Activated gamma-delta T cell treated with anti-CD3 and anti-CD28 coated beads, Interleukin-2, amount 50 U/mL, for 16 hours (primary cell): ENCODE results near the gene TRIM54.
"Not testable (repeated sequence)": the region's sequence is repeated elsewhere in the genome, so short reads cannot be mapped to it uniquely, and the experiment has no call there.

Experiments used
- DNase-seq: peaks from one replicate; pipeline ENCODE4 v3.0.0-alpha.2; 2020; ENCODE audit warnings: low read depth

Gene TRIM54

DNA sequence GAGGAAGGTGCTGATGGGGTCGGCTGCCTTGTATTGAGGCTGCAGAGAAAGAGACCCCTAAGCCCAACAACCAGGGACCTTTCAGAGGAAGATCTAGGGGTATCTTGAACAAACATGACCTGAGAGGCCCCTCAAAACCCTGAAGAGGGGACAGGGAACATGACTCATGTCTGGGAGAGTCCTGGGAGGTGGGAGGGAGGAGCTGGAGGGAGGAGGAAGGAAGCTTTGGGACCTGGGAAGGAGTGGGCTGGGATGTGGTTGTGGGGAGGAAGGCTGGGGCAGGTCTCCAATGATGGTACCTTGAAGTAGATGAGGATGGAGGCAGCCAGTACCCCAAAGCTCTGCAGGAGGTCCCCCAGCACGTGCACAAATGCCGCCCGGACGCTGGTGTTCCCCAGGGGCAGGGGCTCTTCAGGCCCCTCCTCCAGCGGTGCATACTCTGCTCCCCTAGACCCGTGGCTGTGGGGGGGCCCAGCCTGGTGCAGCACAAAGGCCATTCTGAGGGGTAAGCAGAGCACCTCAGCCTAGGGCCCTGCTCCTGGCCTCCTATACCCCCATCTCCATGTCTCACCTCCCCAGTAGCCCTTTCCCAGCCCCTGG is 25.3 kb upstream of the TRIM54 start:
- no peak for DNase-seq

GRCh38 chr2:27258051-27258450 is 24.2 kb upstream of the TRIM54 start:
- no peak for DNase-seq

GRCh38 chr2:27261241-27261925 is 20.8 kb upstream of the TRIM54 start:
- no peak for DNase-seq

DNA sequence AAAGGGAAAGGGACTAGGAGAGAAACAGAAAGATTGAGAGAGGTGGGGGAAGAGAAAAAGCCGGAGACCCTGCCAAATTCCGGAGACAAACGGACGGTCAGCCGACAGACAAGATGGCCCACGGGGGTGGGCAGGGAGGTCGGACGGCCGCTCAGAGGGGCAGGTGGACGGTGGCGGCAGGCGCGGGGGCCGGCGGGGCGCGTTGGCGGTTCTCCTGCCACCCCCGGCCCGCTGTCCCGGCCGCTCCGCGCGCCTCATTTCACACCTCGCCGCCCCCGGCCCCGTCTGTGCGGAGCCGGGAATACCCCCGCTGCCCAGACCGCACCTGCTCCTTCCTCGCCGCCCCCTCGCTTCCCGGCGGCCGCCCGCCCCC is 20.3 kb upstream of the TRIM54 start:
- DNase-seq = no peak

DNA sequence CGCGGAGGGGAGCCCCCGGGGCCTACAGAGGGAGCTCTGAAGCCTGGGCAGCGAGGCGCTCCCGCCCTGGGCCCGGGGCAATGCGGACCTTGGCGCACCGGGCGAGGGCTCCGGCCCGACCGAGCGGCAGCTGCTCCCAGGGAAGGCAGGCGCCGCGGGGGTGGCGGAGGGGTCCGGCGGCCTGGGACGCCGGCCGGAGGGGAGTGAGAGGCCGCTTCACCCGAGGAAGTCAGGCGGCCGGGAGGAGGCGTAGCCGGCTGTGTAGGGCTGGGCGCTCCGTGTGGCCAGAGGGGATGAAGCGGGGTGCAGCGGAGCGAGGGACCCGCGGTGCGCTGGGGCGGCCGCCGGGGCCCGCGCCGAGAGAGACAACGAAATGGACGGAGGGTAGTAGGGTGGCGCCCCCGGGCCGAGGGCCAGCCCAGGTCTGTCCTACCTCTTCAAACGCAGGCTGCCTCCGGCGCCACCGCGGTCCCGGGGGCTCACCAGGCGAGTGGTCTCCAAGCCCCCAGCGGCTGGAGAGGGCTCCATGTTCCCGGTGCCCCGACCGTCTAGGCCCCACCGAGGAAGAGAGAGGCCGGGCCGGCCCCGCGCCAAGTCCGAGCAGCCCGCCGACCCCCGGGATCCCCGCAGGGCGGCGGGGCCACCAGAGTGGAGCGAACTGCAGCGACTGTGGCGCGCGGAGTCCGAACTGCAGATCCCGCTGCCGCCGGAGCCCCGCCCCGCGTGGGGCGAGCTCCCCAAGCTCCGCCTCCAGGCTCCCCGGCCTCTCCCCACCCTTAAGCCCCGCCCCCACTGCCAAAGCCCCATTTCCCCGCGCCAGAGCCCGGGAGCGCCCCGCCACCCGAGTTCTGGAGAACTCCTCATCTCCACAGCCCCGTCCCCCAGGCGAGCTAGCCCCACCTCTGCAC is 19.6 kb upstream of the TRIM54 start, which contains the start of gene SLC30A3:
Gene SLC30A3 (minus strand): TSS at position 669 of the 908 bp plus-strand sequence. CDS start 141 bp downstream, at position 528.
- peak; percentile 24 for DNase-seq

DNA sequence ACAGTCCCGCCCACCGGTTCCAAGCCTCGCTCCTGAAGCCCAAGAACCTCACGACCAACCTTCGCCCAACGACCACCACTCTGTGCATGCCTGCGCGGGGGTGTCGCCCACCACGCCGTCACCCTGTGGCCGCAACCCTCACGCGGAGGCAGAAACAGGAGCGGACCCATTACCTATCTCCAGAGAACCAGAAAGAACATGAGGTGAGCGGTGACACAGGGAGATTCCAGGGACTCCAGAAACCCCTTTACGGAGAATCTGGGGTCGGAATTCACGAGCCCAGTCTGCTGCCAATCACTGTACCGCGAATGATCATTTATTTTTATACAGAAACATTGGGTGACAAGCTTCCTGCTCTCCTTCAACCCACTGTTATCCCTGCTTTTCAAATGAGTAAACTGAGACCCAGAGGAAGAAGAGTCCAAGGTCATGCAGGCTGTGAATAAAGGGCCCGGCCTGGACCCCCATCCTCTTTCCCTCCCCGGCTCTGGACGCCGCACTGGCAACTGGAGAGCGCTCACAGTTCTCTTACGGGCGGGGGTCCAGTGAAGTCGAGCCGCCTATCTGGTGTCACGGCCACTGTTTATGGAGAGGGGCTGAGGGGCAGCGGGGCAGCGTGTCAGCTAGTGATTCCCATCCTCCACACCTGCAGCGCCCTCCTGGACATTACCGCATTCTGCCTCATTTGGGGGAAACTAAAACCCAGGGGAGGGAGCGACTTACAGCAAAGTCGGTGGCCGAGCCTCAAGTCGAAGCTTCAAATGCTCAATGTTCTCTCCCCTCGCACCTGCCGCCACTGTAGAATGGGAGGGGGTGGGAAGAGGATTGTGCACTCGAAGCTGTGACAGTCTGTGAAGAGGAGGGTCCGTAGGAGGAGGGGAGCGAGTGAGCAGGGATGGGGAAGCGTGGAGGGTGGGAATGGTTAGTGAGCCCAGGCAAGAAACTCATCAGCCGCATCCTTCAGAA is 18.7 kb upstream of the TRIM54 start:
- DNase-seq = no peak

DNA sequence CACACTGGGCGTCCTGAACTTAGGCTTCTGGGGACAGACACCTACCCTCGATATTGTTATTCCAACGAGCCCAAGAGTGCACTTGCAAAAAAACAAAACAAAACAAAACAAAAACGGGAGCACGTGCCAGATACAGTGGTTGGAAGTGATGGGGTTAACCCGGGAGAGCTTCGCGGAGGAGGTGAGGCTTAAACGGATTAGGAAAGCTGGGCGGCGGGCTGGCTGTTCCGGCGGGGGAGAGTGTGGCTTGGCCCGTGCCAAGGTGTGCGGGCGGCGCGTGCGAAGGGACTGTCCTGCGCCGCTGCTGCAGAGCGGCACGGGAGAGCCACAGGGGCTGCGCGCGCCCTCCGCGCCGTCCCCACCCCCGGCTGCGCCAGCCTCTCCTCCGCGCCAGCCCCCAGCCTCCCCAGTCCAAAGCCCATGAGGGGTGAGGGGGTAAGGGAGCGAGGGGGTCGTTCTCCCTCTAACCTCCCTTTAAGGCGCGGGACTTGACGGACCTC is 17.9 kb upstream of the TRIM54 start:
- no peak for DNase-seq

- DNase-seq = peak; percentile 37
Measured at GRCh38 chr2:27264753-27265535, 17.3 kb upstream of the TRIM54 start.

- no peak for DNase-seq
Measured at GRCh38 chr2:27265536-27265870, 16.7 kb upstream of the TRIM54 start.

GRCh38 chr2:27268296-27268695 is 13.9 kb upstream of the TRIM54 start:
- not testable (repeated sequence) for DNase-seq

DNA sequence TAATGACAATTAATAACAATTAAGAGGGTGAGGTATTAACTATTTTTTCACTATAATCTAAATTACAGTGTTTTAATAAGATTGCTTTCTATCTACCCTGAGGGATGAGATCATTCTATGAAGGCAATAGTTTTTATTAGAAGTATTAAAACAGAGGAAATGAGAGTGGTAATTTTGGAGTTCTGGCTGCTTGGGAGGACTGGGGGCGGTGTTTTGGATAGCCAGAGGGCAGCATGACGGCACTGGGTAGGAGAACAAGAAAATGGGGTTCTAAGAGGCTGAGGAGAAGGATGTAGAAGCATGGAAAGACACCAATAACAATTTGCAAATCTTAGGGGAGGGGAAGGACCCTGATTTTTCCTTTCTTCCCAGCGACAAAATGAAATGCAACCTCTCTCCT is 12.1 kb upstream of the TRIM54 start:
- no peak for DNase-seq

- no peak for DNase-seq
Measured at GRCh38 chr2:27270670-27271069, 11.6 kb upstream of the TRIM54 start.

DNA sequence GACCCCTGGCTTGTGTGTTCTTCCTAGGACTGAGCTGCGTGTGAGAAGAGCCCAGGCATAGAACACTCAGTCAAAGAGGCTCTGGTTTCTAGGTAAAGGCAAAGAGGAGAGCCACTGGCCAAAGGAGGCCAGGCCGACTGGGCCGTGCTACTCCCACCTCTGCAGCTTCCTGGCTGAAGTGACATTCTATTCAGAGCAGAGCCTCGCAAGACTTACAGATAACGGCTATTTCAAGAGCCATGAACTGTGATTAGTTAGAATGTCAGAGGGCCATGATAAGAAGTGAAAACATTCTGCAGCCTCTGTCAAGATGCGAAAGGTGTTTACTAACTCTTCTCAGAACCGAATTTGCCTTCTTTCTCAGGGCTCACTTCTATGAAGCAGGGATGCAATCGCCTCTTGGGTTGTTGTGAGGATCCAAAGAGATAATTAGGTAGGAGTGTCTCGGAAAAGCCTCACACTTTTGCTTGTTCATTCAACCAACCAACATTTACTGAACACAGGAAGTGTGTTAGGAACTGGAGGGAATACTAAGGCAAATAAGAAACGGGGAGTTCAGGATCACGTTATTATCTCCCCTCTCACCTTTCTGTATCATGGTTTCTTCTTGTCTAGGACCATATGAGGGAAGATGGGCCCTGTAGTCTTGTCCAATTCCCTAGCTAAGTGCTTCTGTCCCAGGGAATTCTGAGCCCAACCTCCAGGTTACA is 10.4 kb upstream of the TRIM54 start:
- DNase-seq = no peak

- DNase-seq = not testable (repeated sequence)
Measured at GRCh38 chr2:27272537-27273522, 9.4 kb upstream of the TRIM54 start.

- no peak for DNase-seq
Measured at GRCh38 chr2:27275211-27276150, 6.7 kb upstream of the TRIM54 start, which contains the start of gene DNAJC5G. TSS of gene DNAJC5G (plus strand) at chr2:27275433. CDS start at chr2:27276729, 1,296 bp downstream.

DNA sequence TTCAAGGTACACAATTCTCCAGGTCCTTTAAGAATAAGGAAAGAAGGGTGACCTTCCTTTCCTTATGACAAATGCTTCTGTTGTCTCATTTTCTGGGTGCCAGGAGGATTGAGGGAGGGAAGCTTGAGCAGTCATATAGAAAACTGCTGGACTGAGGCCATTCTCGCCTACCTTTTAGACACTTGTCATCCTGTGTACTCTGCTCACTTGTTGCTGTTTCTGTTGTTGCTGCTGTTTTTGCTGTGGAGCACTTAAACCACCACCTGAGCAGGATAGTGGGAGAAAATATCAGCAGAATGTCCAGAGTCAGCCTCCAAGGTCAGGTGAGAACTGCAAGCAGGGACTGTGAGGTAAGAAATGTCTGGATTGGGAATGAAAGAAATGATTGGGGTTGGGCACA is 4.2 kb upstream of the TRIM54 start:
- DNase-seq = no peak

GRCh38 chr2:27280826-27281225 is 1.4 kb upstream of the TRIM54 start:
- no peak for DNase-seq

GRCh38 chr2:27281442-27281841 is 787 bp upstream of the TRIM54 start:
- DNase-seq = no peak
